ENCODE measurements around the gene DLG2. TPM values are rescaled to one million over a fixed set of nuclear protein-coding genes. Genes with fewer than 3 reads are reported as not detected.

The DLG2 gene
- total and polyA plus RNA-seq, 2 of the 4 experiments (the other 2 are of a cell fraction), result 0.31 to 0.36 TPM

DNA sequence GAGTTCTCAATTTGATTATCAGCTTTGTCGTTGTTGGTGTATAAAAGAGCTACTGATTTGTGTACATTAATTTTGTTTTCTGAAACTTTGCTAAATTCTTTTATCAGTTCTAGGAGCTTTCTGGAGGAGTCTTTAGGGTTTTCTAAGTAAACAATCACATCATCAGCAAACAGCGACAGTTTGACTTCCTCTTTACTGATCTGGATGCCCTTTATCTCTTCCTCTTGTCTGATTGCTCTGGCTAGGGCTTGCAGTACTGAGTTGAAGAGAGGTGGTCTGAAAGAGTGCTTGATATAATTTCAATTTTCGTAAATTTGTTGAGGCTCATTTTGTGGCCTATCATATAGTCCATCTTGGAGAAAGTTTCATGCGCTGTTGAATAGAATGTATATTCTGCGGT lies 213.0 kb downstream of the DLG2 start:
- no peaks in the 10 kb centered on the region for H3K27me3 ChIP-seq (ENCODE audit: control insufficient read depth, insufficient read depth, low read length)
- no peak overlapping the region for H3K4ac ChIP-seq (ENCODE audit: low read depth, low read length)
- no peaks in the 10 kb centered on the region for H4K20me1 ChIP-seq (ENCODE audit: insufficient read depth, low read length)
- CTCF ChIA-PET, result no interaction called here
- no peak overlapping the region for H3K14ac ChIP-seq (replicated peaks; ENCODE audit: low read depth, low read length)
- H2AK9ac ChIP-seq (replicated peaks; ENCODE audit: low read depth, low read length, poor library complexity), result no peak overlapping the region
- no peak overlapping the region for H2BK20ac ChIP-seq (ENCODE audit: low read depth, low read length)
- H3K4me3 ChIP-seq (ENCODE audit: insufficient read depth, low read depth, low read length), result no peak overlapping the region
- in situ Hi-C loops (cut with MboI; ENCODE audit: low sequenced_read_pairs) (no loop called here), intact Hi-C loops (cut with micrococcal nuclease) (no loop called here), dilution Hi-C loops (cut with HindIII; ENCODE audit: low sequenced_read_pairs, unreplicated experiment) (no loop called here)
- no peak for DNase-seq
- H3K79me1 ChIP-seq (ENCODE audit: low read depth in 1 of 2, low read length in 2 of 2), result no peaks in the 10 kb centered on the region
- H3K18ac ChIP-seq (ENCODE audit: low read depth, low read length), result no peak overlapping the region
- POLR2A ChIA-PET (ENCODE audit: unreplicated experiment), result no interaction called here
- no peak overlapping the region for H3K4me2 ChIP-seq (ENCODE audit: low read depth, low read length)
- H4K8ac ChIP-seq (ENCODE audit: low read depth in 2 of 2, low read length in 2 of 2), result no peak overlapping the region
- H2BK5ac ChIP-seq (ENCODE audit: low read depth, low read length, poor library complexity, severe bottlenecking), result no peak overlapping the region
- no peak overlapping the region for H2AFZ ChIP-seq (replicated peaks; ENCODE audit: low read length, poor library complexity)
- no peak overlapping the region for H2BK120ac ChIP-seq (ENCODE audit: low read depth, low read length)
- H2BK15ac ChIP-seq (ENCODE audit: low read depth, low read length), result no peak overlapping the region
- H3K9ac ChIP-seq (ENCODE audit: low read depth, low read length), result no peak overlapping the region
- no peaks in the 10 kb centered on the region for H3K9me1 ChIP-seq (ENCODE audit: insufficient read depth, low read length)
- H3K23ac ChIP-seq (ENCODE audit: low read depth, low read length), result no peak overlapping the region
- H2AK5ac ChIP-seq (ENCODE audit: low read depth, low read length), result no peak overlapping the region
- no peaks in the 10 kb centered on the region for H3K9me3 ChIP-seq (ENCODE audit: control insufficient read depth, insufficient read depth, low read length)
- H3K27ac ChIP-seq (ENCODE audit: insufficient read depth, low read length), result no peak overlapping the region
- H3K56ac ChIP-seq (ENCODE audit: extremely low read depth, insufficient read depth, low read length), result no peak overlapping the region
- no CpG with 5 or more reads among the region's 5 CpGs for WGBS, 2 experiments (ENCODE audit: extremely low coverage in 2 of 2, insufficient read length in 1 of 2)
- TF ChIP-seq, protein P1, sequence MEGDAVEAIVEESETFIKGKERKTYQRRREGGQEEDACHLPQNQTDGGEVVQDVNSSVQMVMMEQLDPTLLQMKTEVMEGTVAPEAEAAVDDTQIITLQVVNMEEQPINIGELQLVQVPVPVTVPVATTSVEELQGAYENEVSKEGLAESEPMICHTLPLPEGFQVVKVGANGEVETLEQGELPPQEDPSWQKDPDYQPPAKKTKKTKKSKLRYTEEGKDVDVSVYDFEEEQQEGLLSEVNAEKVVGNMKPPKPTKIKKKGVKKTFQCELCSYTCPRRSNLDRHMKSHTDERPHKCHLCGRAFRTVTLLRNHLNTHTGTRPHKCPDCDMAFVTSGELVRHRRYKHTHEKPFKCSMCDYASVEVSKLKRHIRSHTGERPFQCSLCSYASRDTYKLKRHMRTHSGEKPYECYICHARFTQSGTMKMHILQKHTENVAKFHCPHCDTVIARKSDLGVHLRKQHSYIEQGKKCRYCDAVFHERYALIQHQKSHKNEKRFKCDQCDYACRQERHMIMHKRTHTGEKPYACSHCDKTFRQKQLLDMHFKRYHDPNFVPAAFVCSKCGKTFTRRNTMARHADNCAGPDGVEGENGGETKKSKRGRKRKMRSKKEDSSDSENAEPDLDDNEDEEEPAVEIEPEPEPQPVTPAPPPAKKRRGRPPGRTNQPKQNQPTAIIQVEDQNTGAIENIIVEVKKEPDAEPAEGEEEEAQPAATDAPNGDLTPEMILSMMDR (conservative IDR thresholded peaks at IDR 0.05; ENCODE audit: low read depth, low read length), result no peak
- TF ChIP-seq NFE2L2 (IDR thresholded peaks at IDR 0.05; ENCODE audit: low read depth, low read length) (no peak), CEBPB (IDR thresholded peaks at IDR 0.05; ENCODE audit: low read depth, low read length) (no peak), RAD21 (IDR thresholded peaks at IDR 0.05; ENCODE audit: low read length) (no peak), MAZ (IDR thresholded peaks at IDR 0.05; ENCODE audit: borderline replicate concordance, low read depth, low read length) (no peak), MXI1 (IDR thresholded peaks at IDR 0.05; ENCODE audit: borderline replicate concordance, low read depth, low read length) (no peak), FOS (IDR thresholded peaks at IDR 0.05; ENCODE audit: low read depth, low read length) (no peak), USF2 (IDR thresholded peaks at IDR 0.05; ENCODE audit: low read depth, low read length) (no peak), CHD1 (IDR thresholded peaks at IDR 0.05; ENCODE audit: low read depth, low read length) (no peak), RCOR1 (IDR thresholded peaks at IDR 0.05; ENCODE audit: insufficient replicate concordance, low read length) (no peak), BHLHE40 (IDR thresholded peaks at IDR 0.05; ENCODE audit: low read depth, low read length) (no peak), SMC3 (IDR thresholded peaks at IDR 0.05; ENCODE audit: low read depth, low read length) (no peak), RFX5 (IDR thresholded peaks at IDR 0.05; ENCODE audit: low read depth, low read length) (no peak), POLR2A (IDR thresholded peaks at IDR 0.05; ENCODE audit: low read depth, low read length) (no peak), ELK1 (IDR thresholded peaks at IDR 0.05; ENCODE audit: borderline replicate concordance, low read depth, low read length) (no peak), MAFK (IDR thresholded peaks at IDR 0.05; ENCODE audit: low read depth, low read length) (no peak)
- no TSS peak for BruUV-seq (replicated peaks)
- ATAC-seq (ENCODE audit: low read depth), result no peak
- H3K36me3 ChIP-seq (ENCODE audit: control insufficient read depth, insufficient read depth, low read length), result no peaks in the 10 kb centered on the region
- no peak overlapping the region for H4K5ac ChIP-seq (ENCODE audit: low read depth, low read length)
- H4K91ac ChIP-seq (ENCODE audit: insufficient read depth, low read depth, low read length), result no peak overlapping the region
- no peaks in the 10 kb centered on the region for H3K4me1 ChIP-seq (ENCODE audit: control insufficient read depth, insufficient read depth, low read length)

All from IMR-90 (cell line).